SKM-1 (cell line): ENCODE data around the gene KANK2.
"Not testable (repeated sequence)": the region's sequence is repeated elsewhere in the genome, so short reads cannot be mapped to it uniquely, and the experiment has no call there.

Source experiments
- DNase-seq: peaks from one replicate; lab custom pipeline; 2025; ENCODE audit not compliant: unreplicated experiment; lab: John Stamatoyannopoulos, UW

Gene KANK2

DNA sequence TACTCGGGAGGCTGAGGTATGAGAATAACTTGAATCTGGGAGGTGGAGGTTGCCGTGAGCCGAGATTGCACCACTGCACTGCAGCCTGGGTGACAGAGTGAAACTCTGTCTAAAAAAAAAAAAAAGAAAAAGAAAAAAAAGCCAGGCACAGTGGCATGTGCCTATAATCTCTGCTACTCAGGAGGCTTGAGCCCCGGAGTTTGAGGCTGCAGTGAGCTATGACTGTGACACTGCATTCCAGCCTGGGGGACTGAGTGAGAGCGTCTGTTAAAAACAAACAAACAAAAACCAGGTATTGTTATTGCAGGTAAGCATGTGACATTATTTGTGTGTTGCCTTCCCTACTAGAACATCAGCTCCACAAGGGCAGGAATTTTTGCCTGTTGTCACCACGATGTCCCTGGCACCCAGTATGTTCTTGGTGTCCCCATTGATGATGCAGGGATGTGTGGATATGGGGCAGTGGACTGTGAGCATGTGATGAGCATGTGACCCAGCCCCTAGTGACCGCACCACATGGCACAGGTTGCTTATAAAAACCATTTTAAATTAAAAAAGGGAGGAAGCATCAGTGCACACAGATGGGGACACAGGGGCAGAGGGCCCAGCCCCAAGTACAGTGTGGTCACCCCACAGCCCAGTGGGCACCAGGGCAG lies 1.6 kb upstream of the KANK2 start:
- no peak for DNase-seq

DNA sequence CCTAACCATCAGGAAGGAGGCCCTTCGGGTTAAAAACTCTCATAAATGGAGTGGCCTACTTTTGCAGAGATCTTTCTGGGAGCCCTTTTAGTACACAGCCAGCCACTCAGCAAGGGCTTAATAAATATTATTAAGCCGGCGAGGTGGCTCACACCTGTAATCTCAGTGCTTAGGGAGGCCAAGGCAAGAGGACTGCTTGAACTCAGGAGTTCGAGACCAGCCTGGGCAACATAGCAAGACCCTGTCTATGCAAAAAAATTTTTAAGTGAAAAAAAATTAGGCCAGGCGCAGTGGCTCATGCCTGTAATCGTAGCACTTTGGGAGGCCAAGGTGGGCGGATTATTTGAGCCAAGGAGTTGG lies 810 bp upstream of the KANK2 start:
- DNase-seq: no peak

DNA sequence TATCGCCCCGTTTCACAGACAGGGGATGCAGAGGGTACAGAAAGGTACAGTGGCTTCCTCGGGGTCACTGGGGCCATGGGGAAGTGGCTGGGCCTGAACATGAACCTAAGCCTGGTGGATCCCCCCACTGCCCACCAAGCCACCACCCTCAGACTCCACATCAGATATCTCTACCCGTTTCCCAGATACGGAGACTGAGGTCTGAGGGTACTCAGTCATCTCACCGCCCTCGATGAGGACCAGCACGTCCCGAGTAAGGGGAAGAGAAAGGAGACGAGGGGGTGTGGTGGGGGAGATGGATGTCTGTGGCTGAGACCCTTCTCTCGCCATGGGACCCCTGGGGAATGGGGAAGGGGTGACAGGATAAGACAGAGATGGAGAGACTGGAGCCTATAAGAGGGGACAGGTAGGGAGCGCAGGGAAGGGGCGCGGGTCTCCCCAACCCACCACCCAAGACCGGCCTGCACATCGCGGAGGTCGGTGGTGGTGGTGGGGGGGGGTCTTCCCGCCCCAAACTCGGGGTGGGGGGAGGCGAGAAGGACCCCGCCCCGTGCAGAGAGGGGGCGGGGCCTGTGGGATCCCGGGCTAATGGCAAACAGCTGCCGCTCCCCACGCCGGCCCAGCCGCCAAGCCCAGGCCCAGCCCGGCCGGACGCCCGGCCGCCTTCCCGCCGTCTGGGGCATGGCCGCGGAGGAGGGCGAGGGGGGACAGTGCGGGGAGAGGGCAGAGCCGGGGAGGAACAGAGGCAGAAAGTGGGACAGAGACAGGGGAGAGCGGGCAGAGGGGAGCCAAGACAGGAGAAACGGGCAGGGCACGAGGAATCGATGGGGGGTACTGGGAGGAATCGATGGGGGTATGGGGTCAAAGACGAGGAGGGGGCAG lies 698 bp downstream of the KANK2 start:
- no peak for DNase-seq

DNA sequence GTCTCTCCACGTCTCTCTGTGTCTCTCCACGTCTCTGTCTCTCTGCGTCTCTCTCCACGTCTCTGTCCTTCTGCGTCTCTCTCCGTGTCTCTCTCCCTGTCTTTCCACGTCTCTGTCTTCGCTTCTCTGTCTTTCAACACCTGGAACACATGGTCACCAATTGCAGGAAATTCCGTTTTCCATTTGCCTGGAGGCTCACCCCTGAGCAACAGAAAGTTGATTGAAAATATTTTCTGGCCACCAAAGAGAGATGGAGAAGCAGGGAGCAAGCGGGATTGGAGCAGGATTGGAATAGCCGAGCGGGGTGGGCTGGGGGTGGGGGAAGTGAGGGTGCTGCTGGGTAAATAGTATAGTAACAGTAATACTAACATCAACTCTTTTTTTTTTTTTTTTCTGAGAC lies 1.7 kb downstream of the KANK2 start:
- no peak for DNase-seq

DNA sequence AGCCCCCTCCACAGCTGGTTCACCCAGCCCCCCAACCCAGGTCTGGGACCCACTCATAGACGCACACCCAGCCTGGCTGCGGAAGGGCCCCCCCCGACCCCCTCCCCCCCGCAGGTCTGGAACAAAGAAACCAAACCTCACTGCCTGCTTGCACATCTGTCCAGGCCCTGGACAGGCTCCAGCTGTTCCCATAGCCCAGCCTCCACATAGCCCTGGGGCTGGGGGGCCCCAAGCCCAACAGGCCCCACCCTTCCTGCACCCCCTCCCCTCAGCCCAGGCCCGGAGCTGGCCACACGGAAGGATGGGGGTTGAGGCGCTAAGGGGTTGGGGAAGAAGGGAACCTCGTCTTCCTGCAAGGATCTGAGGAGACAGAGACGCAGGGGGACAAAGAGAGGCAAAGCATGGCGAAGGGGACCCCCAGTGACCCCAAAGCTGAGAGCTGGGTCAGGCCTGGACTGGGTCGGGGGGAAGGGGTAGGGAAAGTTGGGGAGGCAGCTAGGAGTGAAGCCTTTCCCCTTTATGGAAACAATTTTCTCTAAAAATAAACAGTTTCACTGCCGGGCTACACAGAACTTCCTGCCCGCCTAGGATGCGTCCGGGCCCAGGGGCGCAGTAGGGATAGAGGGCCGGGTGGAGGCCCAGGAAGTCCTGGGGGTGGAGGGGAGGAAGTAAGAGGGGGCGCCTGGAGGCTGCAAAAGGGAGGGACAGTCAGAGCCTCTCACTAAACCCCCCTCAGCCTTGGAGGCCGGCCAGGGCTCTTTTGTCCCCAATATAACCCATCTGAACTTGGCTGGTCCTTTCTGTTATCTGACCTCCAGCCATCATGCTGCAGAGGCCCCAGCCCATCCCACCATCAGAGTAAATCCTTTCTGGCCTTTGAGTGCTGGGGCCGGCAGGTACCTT lies 2.4 kb downstream of the KANK2 start:
- no peak for DNase-seq

DNA sequence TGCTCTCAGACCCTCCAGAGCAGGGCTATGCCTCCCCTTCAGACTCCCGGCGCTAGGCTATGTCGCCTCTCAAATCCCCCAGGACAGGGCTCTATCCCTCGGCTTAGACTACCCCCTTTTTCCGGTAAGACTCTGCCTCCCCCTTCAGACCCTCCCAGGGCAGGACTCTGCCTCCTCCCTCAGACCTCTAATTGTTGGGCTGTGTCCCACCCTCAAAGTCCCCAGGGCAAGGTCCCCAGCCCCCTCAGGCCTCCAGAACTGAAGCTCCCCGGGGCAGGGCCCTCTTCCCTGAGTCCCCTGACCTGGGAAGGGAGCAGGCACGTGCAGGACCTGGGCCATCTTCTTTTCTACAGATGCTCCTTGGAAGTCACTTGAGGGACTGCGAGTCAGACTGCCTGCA lies 3.2 kb downstream of the KANK2 start:
- DNase-seq: no peak

DNA sequence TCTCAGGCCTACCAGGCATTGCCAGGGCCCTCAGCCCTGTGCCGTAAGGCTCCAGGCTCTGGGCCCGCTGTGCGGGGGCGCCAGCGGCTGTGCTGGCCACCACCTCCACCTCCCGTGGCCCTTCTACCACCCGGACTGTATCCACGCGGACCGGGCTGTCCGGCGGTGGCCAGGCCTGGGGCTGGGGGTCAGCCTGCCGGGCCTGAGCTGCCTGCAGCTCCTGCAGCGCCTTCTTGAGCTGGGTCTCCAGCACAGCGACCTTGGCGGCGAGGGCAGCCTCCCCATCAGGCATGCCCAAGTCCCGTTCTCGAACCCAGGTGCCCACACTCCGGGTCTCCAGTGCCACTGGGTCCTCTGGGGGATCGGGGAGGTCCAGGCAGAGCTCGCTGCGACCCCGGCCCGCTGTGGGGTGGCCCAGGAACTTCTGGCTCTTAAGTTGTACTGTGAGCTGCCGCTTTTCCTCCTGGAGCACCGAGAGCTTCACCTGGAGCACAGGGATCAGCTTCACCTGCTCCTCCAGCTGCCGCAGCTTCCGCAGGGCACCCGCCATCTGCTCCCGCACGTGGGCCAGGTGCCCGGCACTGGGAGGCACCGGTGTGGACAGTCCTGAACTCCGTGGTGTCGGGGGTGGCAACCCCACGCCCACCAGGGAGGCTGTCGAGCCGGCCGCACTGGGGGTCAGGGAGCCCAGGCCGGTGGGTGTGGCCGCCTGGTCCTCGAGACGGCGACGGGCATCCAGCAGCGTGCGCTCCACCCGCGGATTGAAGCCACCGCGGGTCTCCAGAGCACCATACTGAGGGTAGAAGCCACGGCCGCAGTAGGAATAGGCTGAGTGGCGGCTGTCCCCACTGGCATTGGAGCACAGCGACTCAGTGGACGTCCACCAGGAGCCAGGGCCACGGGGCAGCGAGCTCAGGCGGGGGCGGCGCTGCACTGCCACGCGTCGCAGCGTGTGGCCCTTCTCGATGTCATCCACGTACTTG lies 4.1 kb downstream of the KANK2 start:
- no peak for DNase-seq

DNA sequence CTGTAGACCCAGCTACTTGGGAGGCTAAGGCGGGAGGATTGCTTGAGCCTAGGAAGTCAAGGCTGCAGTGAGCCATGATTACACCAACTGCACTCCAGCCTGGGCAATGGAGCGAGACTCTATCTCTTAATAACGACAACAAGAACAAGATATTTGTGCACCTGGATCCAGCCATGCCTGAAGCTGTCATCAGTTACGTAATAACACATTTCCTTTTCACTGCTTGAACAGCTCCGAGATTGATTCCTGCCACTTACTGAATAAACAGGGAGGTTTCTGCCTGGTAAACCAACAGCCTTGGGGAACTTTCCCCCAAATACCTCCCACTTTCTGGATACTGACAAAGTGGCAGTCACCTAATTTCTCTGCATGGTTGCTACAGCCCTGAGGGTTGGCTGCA lies 5.4 kb downstream of the KANK2 start:
- no peak for DNase-seq

DNA sequence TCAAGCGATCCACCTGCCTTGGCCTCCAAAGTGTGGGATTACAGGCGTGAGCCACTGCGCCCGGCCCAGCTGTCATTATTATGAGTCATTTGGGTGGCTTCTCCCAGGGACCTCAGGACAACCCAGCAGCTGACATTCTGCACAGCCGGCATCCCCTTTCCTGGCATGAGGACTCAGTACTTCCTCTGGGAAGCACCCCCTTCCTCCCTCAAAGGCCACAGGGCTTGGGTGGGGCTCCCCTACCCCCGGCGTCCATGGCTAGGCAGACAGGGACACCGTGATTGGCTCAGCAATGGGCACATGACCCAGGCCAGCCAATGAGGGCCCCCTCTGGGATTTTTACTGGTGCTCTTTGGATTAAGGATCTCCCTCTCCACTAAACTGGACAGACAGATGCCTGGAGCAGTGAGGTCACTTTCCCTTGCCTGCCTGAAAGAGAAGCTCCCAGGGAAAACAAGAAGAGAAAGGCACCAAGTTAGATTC lies 6.0 kb downstream of the KANK2 start:
- no peak for DNase-seq

DNA sequence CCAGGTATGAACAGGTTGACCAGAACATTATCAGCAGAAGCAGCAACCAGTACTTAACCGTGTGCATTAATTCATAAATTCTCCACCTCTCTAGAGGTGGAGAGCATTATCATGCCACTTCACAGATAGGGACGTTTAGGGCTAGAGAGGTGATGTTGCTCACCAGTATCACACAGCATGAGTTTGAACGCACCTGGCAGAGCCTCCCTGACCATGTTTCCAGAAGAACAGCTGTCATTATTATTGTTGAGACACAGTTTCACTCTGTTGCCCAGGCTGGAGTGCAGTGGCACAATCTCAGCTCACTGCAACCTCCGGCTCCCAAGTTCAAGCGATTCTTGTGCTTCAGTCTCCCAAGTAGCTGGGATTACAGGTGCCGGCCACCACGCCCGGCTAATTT lies 6.8 kb downstream of the KANK2 start:
- no peak for DNase-seq

DNA sequence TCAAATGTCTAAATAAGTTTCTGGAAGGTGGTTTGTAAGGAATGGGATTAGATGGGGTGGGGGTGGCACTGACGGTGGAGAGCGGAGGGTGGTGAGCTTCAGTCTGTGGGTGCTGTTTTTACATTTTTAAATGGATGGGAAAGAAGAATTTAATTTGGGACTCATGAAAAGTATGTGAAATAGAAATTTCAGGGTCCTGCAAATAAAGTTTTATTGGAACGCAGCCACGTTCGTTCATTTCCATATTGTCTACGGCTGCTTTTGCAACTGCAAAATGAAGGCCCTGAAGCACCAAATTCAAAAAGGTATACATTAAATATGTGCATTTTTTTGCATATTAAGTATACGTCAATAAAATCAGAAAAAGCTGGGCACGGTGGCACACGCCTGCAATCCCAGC lies 9.9 kb downstream of the KANK2 start:
- DNase-seq: no peak

DNA sequence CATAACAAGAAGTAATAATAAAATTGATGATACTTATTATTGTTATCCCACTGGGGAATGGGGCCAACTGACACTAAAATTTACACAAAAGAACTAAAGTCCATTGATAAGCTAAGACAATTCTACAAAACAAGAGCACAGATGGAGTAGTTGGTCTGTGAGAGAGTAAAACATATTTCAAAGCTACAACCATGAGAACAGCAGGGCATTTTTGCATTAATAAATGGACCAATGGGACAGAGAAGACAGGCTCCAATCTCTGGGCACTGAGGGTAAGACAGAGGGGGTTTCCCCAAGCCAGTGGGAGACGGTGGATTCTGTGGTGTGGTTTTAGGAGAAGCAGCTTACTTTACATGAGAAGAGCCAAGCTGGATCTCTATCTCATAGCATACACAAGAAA lies 14.4 kb downstream of the KANK2 start:
- DNase-seq: no peak

DNA sequence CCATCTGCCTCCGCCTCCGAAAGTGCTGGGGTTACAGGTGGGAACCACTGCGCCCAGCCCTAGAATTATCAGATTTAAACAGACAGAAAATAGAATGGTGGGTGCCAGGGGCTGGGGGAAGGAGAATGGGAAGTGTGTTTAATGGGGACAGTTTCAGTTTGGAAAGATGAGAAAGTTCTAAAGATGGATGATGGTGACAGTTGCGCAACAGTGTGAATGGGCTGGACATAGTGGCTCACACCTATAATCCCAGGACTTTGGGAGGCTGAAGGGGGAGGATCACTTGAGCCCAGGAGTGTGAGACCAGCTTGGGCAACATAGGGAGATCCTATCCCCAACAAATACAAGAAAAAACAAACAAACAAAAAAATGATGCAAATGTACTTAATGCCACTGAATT lies 15.9 kb downstream of the KANK2 start:
- no peak for DNase-seq

DNA sequence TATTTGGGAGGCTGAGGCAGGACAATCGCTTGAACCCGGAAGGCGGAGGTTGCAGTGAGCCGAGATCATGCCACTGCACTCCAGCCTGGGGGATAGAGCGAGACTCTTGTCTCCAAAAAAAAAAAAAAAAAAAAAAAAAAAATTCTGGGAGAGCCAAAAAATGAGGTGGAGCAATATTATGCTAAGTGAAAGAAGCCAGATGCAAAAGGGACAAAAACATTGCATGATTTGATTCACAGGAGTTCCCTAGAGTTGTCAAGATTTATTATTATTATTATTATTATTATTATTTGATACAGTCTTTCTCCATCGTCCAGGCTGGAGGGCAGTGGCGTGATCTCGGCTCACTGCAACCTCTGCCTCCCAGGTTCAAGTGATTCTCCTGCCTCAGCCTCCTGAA lies 16.4 kb downstream of the KANK2 start:
- DNase-seq: not testable (repeated sequence)

DNA sequence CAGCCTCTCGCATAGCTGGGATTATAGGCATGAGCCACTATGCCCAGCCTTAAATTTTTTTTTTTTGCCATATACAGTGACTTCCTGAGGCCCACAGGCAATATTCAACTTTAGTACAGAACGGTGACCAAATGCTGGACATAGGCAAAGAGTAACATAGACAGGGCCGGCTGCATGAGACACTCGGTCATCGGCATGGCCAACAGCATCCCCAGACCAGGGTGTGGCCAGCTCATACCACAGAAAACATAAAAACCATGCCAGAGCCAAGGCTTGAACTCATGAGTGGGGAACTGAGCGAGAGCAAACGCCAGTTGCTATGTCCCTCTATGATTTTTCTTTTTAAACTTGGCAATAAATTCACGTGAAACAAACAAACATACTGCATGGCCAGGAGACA lies 17.0 kb downstream of the KANK2 start:
- no peak for DNase-seq

DNA sequence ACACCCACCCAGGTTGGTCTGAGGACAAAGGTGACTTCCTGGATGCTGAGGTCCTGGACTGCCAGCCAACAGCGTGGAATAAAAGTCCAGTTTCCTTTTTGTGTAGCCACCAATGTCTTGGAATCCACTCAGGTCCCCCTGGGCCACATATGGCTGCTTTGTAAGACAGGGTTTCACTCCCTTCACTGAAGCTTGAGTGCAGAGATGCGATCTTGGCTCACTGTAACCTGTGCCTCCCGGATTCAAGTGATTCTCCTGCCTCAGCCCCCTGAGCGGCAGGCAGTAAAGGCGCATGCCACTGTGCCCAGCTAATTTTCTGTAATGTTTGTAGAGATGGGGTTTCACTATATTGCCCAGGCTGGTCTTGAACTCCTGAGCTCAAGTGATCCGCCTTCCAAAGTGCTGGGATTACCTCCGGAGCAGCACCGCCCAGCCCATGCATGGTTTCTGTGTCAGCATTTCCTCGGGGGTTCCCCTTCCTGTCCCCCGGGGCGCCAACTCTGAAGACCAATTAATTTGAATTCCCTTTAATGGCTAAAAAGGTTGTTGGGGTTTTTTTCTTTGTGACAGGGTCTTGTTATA lies 17.5 kb downstream of the KANK2 start:
- DNase-seq: no peak

DNA sequence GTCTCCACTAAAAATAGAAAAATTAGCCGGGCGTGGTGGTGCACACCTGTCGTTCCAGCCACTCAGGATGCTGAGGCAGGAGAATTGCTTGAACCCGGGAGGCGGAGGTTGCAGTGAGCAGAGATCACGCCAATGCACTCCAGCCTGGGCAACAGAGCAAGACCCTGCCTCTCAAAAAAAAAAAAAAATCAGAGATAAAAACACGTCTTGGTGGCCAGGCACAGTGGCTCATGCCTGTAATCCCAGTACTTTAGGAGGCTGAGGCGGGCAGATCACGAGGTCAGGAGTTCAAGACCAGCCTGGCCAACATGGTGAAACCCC lies 18.2 kb downstream of the KANK2 start:
- DNase-seq: not testable (repeated sequence)

DNA sequence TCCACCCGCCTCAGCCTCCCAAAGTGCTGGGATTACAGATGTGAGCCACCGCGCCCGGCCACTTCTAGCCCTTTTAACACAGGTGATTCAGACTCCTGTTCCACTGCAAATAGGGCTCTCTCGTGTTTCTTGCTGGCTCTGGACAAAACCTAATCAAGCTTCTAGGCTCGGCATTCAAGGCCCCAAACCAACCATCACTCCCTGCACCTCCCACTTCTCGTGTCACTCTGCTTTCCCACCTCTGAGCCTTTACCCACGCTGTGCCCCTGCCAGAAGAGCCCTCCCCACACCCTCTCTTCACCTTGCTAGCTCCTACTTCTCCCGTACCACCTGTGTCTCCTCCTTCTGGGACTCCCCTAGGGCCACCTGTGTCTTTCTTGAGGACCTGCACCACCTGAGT lies 19.8 kb downstream of the KANK2 start:
- DNase-seq: no peak

DNA sequence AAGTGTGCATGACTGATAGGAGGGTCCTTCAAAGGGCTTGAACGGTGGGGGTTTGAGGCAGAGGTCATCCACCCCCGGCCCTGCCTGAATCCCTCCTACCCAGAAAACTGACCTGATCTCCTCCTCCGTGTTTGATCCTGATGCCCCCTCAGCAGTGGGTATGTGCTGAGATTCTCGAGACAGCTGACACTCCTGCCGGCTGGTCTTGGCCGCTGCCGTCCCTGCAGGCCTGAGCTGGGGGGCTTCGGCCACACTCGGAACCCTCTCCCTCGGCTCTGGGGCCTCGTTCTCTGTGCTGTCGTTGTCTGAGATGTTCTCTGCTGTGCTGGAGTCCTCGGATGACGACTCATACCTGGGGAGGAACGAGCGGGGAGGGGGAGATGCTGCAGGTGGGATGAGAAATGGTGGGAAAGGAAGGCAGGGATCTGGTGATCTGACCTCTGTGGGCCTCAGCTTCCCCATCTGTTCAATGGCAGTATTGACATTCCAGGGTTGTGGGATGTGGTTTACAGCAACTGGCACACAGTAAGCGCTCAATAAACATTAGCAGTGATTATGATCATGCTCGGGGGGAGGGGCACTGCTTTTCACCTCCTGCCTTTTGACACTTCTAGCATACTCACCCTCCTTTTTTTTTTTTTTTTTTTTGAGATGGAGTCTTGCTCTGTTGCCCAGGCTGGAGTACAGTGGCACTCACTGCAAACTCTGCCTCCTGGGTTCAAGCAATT lies 20.7 kb downstream of the KANK2 start:
- DNase-seq: no peak

DNA sequence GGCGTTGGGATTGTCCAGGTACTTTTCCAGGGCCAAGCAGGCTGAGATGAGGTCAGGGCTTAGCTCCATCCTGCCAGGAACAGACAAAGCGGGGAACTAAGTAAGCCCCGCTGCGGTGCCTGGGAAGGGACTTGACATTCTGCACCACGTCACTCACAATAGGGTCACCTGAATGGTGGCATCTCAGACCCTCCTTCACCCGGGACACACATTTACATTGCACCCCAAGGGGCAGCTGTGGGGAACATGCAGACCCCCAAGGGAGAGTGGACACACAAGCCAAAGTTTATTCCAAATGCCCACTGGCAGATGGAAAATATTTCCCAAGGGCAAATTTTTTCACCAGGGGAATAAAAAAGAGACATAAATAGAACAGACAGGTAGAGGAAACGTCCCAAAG lies 21.4 kb downstream of the KANK2 start:
- no peak for DNase-seq
